Activated CD4-positive, alpha-beta T cell treated with anti-CD3 and anti-CD28 coated beads, Interleukin-2, amount 50 U/mL, for 1 hour (primary cell): ENCODE data around the gene RXRA.

Experiments
- DNase-seq: peaks from one replicate; pipeline ENCODE4 v3.0.0-alpha.2; 2020

RXRA gene

GRCh38 chr9:134356496-134357470, 30.5 kb downstream of the RXRA start:
- DNase-seq = no peak

GRCh38 chr9:134357631-134358025, 31.4 kb downstream of the RXRA start:
- DNase-seq = no peak

- no peak for DNase-seq
Measured at GRCh38 chr9:134358026-134358661, 31.9 kb downstream of the RXRA start.

- DNase-seq = no peak
Measured at GRCh38 chr9:134358662-134359319, 32.5 kb downstream of the RXRA start.

- no peak for DNase-seq
Measured at GRCh38 chr9:134359493-134360179, 33.4 kb downstream of the RXRA start.

GRCh38 chr9:134360180-134360759, 34.0 kb downstream of the RXRA start:
- no peak for DNase-seq

GRCh38 chr9:134360897-134361296, 34.6 kb downstream of the RXRA start:
- DNase-seq = no peak

- DNase-seq = no peak
Measured at GRCh38 chr9:134361426-134361825, 35.2 kb downstream of the RXRA start.

GRCh38 chr9:134361843-134362414, 35.7 kb downstream of the RXRA start:
- DNase-seq = no peak

GRCh38 chr9:134363450-134363849, 37.2 kb downstream of the RXRA start:
- DNase-seq = no peak

- DNase-seq = no peak
Measured at GRCh38 chr9:134364391-134365114, 38.3 kb downstream of the RXRA start.

- no peak for DNase-seq
Measured at GRCh38 chr9:134365115-134365596, 38.9 kb downstream of the RXRA start.

- no peak for DNase-seq
Measured at GRCh38 chr9:134365791-134366222, 39.6 kb downstream of the RXRA start.

- no peak for DNase-seq
Measured at GRCh38 chr9:134366223-134367031, 40.2 kb downstream of the RXRA start.

GRCh38 chr9:134367061-134367460, 40.8 kb downstream of the RXRA start:
- no peak for DNase-seq

GRCh38 chr9:134367791-134368490, 41.7 kb downstream of the RXRA start:
- no peak for DNase-seq

- no peak for DNase-seq
Measured at GRCh38 chr9:134368571-134368970, 42.3 kb downstream of the RXRA start.

- DNase-seq = no peak
Measured at GRCh38 chr9:134369416-134370212, 43.4 kb downstream of the RXRA start.

GRCh38 chr9:134370213-134370492, 43.9 kb downstream of the RXRA start:
- DNase-seq = no peak
